HG02938 (cell line): ENCODE results near the gene C13orf46.

Experiments used
- ATAC-seq: cut with Tn5 transposase; IDR thresholded peaks from one replicate; pipeline ENCODE4 v1.9.1; 2021; ENCODE audit warnings: mild to moderate bottlenecking, moderate library complexity; ENCODE audit not compliant: unreplicated experiment

The C13orf46 gene

GRCh38 chr13:113941571-113942191 lies 32.2 kb downstream of the C13orf46 start:
- no peak for ATAC-seq

- ATAC-seq = no peak
Observed at GRCh38 chr13:113939944-113940297, 34.0 kb downstream of the C13orf46 start.

- no peak for ATAC-seq
Observed at GRCh38 chr13:113939129-113939943, 34.5 kb downstream of the C13orf46 start.

GRCh38 chr13:113938716-113939115 lies 35.2 kb downstream of the C13orf46 start:
- ATAC-seq = no peak

- ATAC-seq = no peak
Observed at GRCh38 chr13:113938246-113938645, 35.6 kb downstream of the C13orf46 start.

- ATAC-seq = no peak
Observed at GRCh38 chr13:113937527-113938180, 36.2 kb downstream of the C13orf46 start.

DNA sequence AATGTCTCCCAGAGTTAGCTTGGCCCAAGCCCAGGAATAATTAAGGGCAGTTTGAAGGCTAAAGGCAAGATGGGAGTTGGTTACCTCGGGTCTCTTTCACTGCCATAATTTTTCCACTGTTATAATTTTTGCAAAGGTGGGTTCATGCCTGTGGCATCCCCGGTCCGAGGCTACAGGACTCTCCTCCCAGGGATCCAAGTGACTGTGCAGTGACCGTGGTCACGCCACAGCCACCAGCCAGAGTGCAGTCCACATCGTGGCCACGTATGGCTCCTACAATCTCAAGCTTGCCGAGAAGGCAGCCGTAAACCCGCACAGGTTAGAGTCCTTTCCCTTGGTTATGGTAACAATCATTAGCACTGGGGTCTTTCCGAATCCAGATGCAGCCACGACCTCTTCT lies 36.8 kb downstream of the C13orf46 start:
- ATAC-seq = no peak

GRCh38 chr13:113936166-113936965 lies 37.5 kb downstream of the C13orf46 start:
- no peak for ATAC-seq

GRCh38 chr13:113935001-113935844 lies 38.7 kb downstream of the C13orf46 start:
- ATAC-seq = no peak

DNA sequence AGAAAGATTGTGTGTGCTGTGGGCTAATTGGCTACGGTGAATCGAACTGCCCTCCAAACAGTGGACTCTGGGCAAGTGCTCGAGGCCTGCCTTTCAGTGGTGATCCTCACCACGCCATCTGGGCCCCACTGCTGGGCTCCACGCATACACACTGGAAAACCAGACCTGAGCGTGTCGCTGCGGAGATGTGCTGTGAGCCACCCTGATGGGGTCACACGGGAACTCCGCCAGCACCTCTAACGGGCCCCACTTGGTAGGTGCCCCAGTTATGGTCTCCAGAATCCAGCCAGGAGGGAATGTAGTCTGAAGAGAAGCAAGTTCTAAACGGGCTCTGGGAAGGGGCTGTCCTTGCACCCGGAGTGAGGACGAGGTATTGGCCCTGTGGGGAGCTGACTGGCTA lies 39.3 kb downstream of the C13orf46 start:
- ATAC-seq = no peak

- no peak for ATAC-seq
Observed at GRCh38 chr13:113933901-113934300, 40.0 kb downstream of the C13orf46 start.

DNA sequence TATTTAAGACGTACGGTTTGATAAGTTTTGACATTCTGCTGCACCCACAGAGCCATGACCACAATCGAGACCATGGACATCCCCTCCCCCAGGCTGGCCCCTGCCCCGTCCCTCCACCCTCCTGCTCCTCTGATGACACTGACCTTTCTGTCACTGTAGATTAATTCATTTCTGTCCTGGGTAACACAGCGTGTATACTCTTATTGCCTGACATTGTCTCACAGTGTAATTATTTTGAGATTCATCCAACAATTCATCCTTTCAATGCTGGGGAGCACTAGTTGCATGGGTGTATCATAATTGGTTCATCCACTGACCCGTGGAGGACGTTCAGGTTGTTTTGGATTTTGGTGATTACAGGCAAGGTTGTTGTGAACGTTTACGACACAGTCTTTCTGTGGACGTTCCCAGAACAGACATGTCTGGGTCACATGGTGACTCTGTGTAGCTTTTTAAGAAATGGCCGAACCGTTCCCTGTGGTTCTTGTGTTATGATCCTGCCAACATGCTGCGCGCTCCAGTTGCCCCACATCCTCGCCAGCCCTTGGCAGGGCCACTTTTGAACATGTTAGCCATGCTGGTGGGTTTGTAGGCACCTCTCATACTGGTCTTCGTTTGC lies 41.9 kb downstream of the C13orf46 start:
- ATAC-seq = no peak

DNA sequence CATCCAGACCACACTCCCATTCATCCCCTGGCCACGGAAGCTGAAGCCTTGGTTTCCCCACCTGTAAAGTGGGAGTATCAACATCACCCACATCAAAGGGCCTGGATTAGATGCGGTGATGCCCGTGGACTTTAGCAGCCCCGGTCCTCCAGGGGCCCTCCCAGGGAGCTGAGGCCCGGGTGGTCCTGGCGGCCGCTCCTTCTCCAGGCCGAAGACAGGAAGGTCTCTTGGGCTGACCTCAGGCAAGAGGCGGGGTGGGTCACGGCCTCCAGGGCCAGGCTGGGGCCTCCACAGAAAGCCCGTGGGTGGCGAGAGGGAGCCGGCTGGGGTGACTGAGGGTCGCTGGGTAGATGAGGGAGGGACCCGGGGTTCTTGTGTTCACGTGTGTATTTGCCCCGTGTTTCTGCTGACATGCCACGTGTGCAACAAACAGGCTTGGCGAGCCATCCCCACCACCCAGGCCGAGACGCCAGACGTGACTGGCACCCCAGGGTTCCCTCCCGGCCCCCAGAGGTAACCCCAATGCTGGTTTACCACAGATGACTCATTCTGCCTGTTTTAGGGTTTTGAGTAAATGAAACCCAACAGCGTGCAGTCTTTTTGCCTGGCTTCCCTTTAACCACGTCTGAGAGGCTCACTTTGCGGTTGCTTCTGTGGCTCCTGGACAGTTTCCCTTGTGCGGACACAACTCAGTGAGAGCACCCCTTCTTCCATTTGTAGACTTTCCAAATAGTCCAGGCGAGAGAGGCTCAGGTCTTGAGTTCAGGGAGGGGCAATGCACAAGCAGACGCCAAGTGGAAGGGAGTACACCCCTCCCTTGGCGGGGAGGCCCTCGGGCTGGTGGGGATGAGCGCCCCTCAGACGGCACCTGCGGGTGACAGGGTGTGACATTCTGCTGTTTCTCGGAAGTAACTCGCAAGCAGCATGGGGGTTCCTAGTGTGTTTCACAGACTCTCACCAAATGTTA lies 42.9 kb downstream of the C13orf46 start:
- ATAC-seq = no peak

GRCh38 chr13:113929628-113930615 lies 44.0 kb downstream of the C13orf46 start:
- no peak for ATAC-seq

- no peak for ATAC-seq
Observed at GRCh38 chr13:113928685-113929627, 44.9 kb downstream of the C13orf46 start.
